ENCODE results near the gene BCL2L2. TPM values are rescaled to one million over a fixed set of nuclear protein-coding genes. Genes with fewer than 3 reads are reported as not detected.

Gene BCL2L2
- total and polyA plus RNA-seq, 9 of the 15 experiments (the other 6 are each of a cell fraction or from before 2014, with no cell fraction given): 2.6 to 32.5 (median 14.7) TPM

DNA sequence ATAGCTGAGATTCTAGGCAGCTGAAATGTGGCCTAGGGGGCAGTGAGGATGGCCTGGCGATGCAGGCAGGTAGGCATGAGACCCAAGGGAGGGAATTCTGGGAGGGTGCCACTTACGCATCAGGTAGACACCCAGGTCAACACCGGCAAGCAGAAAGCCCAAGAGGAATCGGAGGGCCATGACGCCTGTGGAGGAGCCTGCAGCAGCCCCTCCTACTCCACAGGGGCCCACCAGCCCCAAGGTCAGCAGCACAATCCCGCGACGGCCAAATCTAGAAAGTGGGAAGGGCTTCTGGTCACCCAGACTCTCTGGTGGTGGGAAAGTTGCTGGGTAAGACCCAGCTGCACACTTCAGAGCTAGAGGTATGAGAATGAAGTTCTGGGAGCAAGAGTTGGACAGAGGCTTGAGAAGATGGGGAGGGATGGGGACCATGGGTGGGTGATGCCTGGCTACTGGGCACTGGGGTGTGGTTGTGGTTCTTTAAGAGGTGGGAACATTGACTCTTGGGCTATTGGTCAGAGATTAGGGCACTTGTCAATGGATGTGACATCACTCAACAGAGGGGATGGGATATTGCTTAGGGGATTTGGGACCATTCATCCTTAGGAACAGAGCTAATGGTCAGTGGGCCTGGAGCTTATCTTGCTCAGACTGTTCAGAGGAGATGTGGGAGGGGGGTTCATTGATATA lies 42.7 kb downstream of the BCL2L2 start:
- in situ Hi-C loops (cut with MboI) (no loop called here), intact Hi-C loops (cut with micrococcal nuclease) (no loop called here)
- Histone ChIP-seq H3K27me3 (ENCODE audit: control insufficient read depth in 2 of 2, insufficient read depth in 2 of 2, low read length in 2 of 2) (peaks cover 10 to 26% of the 10 kb centered on the region in 2 experiments; a peak in 4 of 5 replicates), H3K27ac (ENCODE audit: extremely low read depth, low read depth, low read length) (no peak overlapping the region), H3K4me1 (replicated peaks in 1 of 2; ENCODE audit: control insufficient read depth in 2 of 2, insufficient read depth in 2 of 2, low read length in 2 of 2) (peaks cover 11 to 29% of the 10 kb centered on the region in 2 experiments; a peak in 4 of 5 replicates), H3K4me2 (ENCODE audit: insufficient read depth, low read length) (no peak overlapping the region), H2AFZ (ENCODE audit: low read depth, low read length) (no peak overlapping the region), H3K79me2 (ENCODE audit: control insufficient read depth, insufficient read depth, low read length) (no peaks in the 10 kb centered on the region), H3K4me3 (no peak overlapping the region), H3K9me1 (ENCODE audit: control insufficient read depth, insufficient read depth, low read length) (no peaks in the 10 kb centered on the region), H4K20me1 (replicated peaks; ENCODE audit: control insufficient read depth, insufficient read depth, low read length) (no peaks in the 10 kb centered on the region), H3K9ac (ENCODE audit: insufficient read depth in 1 of 2, low read depth in 2 of 2, low read length in 2 of 2) (no peak overlapping the region), H3K36me3 (ENCODE audit: control insufficient read depth, insufficient read depth, low read length) (no peaks in the 10 kb centered on the region), H3K9me3 (replicated peaks; ENCODE audit: control insufficient read depth, insufficient read depth, low read depth, low read length) (no peaks in the 10 kb centered on the region)
- 8% methylated on average over 4 of the region's 8 CpGs for WGBS (ENCODE audit: insufficient coverage, low coverage, missing lambda C conversion rate)
- ATAC-seq: no peak
- no peak for DNase-seq (ENCODE audit: extremely low read depth in 1 of 4, low spot score in 3 of 4)
- no peak for FAIRE-seq
- ChIA-PET CTCF (ENCODE audit: low intra/inter-chr PET ratio) (interaction anchor here (0.5 kb wide), 1 partner anchor 1399 kb away, joined by 3 read pairs; no protein-coding TSS in a partner anchor), POLR2A (interaction anchor here (0.5 to 0.7 kb wide), 3 partner anchors 140 to 787 kb away, joined by 3 to 4 read pairs (median 3); no protein-coding TSS in a partner anchor)
- no peak for TF ChIP-seq CHCHD3 (CRISPR knock-in tag; IDR thresholded peaks at IDR 0.05)
- no peak for TF ChIP-seq SPI1 (IDR thresholded peaks at IDR 0.05; ENCODE audit: borderline replicate concordance, low read depth, low read length)
- TF ChIP-seq MECOM (CRISPR knock-in tag; IDR thresholded peaks at IDR 0.05): no peak
- no peak for TF ChIP-seq CTBP1 (IDR thresholded peaks at IDR 0.05; ENCODE audit: borderline replicate concordance)
- no peak for TF ChIP-seq BRCA1 (IDR thresholded peaks at IDR 0.05)
- no peak for TF ChIP-seq BRCA1 (CRISPR knock-in tag; IDR thresholded peaks at IDR 0.05)
- TF ChIP-seq, protein P1, sequence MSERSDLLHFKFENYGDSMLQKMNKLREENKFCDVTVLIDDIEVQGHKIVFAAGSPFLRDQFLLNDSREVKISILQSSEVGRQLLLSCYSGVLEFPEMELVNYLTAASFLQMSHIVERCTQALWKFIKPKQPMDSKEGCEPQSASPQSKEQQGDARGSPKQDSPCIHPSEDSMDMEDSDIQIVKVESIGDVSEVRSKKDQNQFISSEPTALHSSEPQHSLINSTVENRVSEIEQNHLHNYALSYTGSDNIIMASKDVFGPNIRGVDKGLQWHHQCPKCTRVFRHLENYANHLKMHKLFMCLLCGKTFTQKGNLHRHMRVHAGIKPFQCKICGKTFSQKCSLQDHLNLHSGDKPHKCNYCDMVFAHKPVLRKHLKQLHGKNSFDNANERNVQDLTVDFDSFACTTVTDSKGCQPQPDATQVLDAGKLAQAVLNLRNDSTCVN (CRISPR knock-in tag; IDR thresholded peaks at IDR 0.05): no peak
- TF ChIP-seq RBM22 (IDR thresholded peaks at IDR 0.05; ENCODE audit: low read depth, low read length, poor library complexity, severe bottlenecking): no peak
- no peak for TF ChIP-seq ZNF444 (CRISPR knock-in tag; IDR thresholded peaks at IDR 0.05)
- no peak for TF ChIP-seq EZH2 (IDR thresholded peaks at IDR 0.05; ENCODE audit: borderline replicate concordance, low read depth, low read length)
- TF ChIP-seq, protein P2, sequence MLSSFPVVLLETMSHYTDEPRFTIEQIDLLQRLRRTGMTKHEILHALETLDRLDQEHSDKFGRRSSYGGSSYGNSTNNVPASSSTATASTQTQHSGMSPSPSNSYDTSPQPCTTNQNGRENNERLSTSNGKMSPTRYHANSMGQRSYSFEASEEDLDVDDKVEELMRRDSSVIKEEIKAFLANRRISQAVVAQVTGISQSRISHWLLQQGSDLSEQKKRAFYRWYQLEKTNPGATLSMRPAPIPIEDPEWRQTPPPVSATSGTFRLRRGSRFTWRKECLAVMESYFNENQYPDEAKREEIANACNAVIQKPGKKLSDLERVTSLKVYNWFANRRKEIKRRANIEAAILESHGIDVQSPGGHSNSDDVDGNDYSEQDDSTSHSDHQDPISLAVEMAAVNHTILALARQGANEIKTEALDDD (IDR thresholded peaks at IDR 0.05): no peak
- no peak for TF ChIP-seq MTA3 (IDR thresholded peaks at IDR 0.05; ENCODE audit: borderline replicate concordance)
- no peak for TF ChIP-seq ZKSCAN1 (IDR thresholded peaks at IDR 0.05; ENCODE audit: low read depth, low read length)
- no peak for TF ChIP-seq BCOR (IDR thresholded peaks at IDR 0.05)
- no peak for TF ChIP-seq ZNF695 (CRISPR knock-in tag; IDR thresholded peaks at IDR 0.05)
- TF ChIP-seq CBFA2T2 (conservative IDR thresholded peaks at IDR 0.05): no peak
- no peak for TF ChIP-seq ZNF24 (IDR thresholded peaks at IDR 0.05)
- no peak for TF ChIP-seq SMAD4 (CRISPR knock-in tag; conservative IDR thresholded peaks at IDR 0.05)
- BruUV-seq (replicated peaks): no TSS peak

Data from K562 (cell line).